Smooth muscle cell (in vitro differentiated cells): ENCODE data around the gene RNU5B-1. TPM values are rescaled to one million over a fixed set of nuclear protein-coding genes. Genes with fewer than 3 reads are reported as not detected.

ENCODE experiments used
- DNase-seq: peaks from one replicate; lab custom pipeline; 2025; ENCODE audit not compliant: unreplicated experiment; lab: John Stamatoyannopoulos, UW
- H2AFZ ChIP-seq: fragments of 200-600 bp; sonication (generic); 2 replicates; pipeline ENCODE4 v1.6.0; 2016; ENCODE audit warnings: antibody characterized with exemption, low read depth, mild to moderate bottlenecking
- H3F3A ChIP-seq: fragments of 200-600 bp; sonication (generic); 2 replicates; pipeline ENCODE4 v1.6.0; 2017; ENCODE audit warnings: antibody characterized with exemption, low read depth
- H3K27ac ChIP-seq: fragments of 200-600 bp; sonication (generic); 2 replicates; pipeline ENCODE4 v1.5.1; 2016; ENCODE audit warnings: low read depth, mild to moderate bottlenecking
- H3K27me3 ChIP-seq: fragments of 200-600 bp; sonication (generic); 2 replicates; pipeline ENCODE4 v1.6.1; 2016; ENCODE audit warnings: low read depth, mild to moderate bottlenecking
- H3K36me3 ChIP-seq: fragments of 200-600 bp; sonication (generic); 2 replicates; pipeline ENCODE4 v1.5.1; 2016; ENCODE audit warnings: low read depth
- H3K4me1 ChIP-seq: fragments of 200-600 bp; sonication (generic); 2 replicates; pipeline ENCODE4 v1.5.1; 2016; ENCODE audit warnings: low read depth
- H3K4me2 ChIP-seq: fragments of 200-600 bp; sonication (generic); 2 replicates; pipeline ENCODE4 v1.6.0; 2016; ENCODE audit warnings: mild to moderate bottlenecking
- H3K4me3 ChIP-seq: fragments of 200-600 bp; sonication (generic); 2 replicates; pipeline ENCODE4 v1.5.1; 2016; ENCODE audit warnings: mild to moderate bottlenecking
- H3K79me2 ChIP-seq: fragments of 200-600 bp; sonication (generic); 2 replicates; pipeline ENCODE4 v1.6.0; 2016; ENCODE audit warnings: low read depth, mild to moderate bottlenecking
- H3K9ac ChIP-seq: fragments of 200-600 bp; sonication (generic); 2 replicates; pipeline ENCODE4 v1.6.0; 2016; ENCODE audit warnings: low read depth
- H3K9me3 ChIP-seq: fragments of 200-600 bp; sonication (generic); replicated peaks from 2 replicates; pipeline ENCODE4 v1.5.1; 2016; ENCODE audit warnings: low read depth
- H4K20me1 ChIP-seq: fragments of 200-600 bp; sonication (generic); 2 replicates; pipeline ENCODE4 v1.6.0; 2016; ENCODE audit warnings: low read depth
- CTCF ChIP-seq: fragments of 200-600 bp; sonication (generic); IDR thresholded peaks from 2 replicates; pipeline ENCODE4 v1.5.1; 2017; ENCODE audit warnings: borderline replicate concordance, mild to moderate bottlenecking, antibody characterized with exemption; ENCODE audit not compliant: insufficient read depth, poor library complexity, severe bottlenecking
- WGBS: methylation state at CpG from one replicate; pipeline ENCODE4 v1.1.7; 2016; ENCODE audit warnings: low lambda C conversion rate; 5-methylcytosine and 5-hydroxymethylcytosine counted together
- polyA plus RNA-seq: library from polyadenylated mRNA; unstranded; fragments of >200 nt; fragmentation: Nextera tagmentation; extraction: Ambion mirVana; gene quantifications from 2 replicates; pipeline ENCODE4 v1.2.1, GENCODE V29; 2016
- total RNA-seq: library from RNA; depleted of rRNA; stranded (reverse); fragments of >200 nt; gene quantifications from 2 replicates; pipeline ENCODE4 v1.2.3, GENCODE V29; 2014

RNU5B-1 gene
- total RNA-seq (not detected in 2 replicates), polyA plus RNA-seq (not detected in 2 replicates)

- Histone ChIP-seq H4K20me1 (no peaks in the 10 kb centered on the region), H3K4me2 (peak within 1 kb of the TSS; percentile 91), H3K4me3 (peak within 1 kb of the TSS; percentile 65), H3K27me3 (no peaks in the 10 kb centered on the region), H3K4me1 (peaks cover 9% of the 10 kb centered on the region), H2AFZ (peak within 1 kb of the TSS; percentile 96), H3K36me3 (no peaks in the 10 kb centered on the region), H3F3A (peaks cover 28% of the 10 kb centered on the region), H3K27ac (peak within 1 kb of the TSS; percentile 92), H3K9ac (peak within 1 kb of the TSS; percentile 94), H3K79me2 (no peaks in the 10 kb centered on the region), H3K9me3 (no peaks in the 10 kb centered on the region)
- 1% methylated on average over 24 of the region's 24 CpGs for WGBS
- no peak for DNase-seq
- peak; percentile 81 for TF ChIP-seq CTCF
Measured at GRCh38 chr15:65304381-65305149, at the start of gene RNU5B-1. Gene RNU5B-1, plus strand, starts transcription at chr15:65304677.

DNA sequence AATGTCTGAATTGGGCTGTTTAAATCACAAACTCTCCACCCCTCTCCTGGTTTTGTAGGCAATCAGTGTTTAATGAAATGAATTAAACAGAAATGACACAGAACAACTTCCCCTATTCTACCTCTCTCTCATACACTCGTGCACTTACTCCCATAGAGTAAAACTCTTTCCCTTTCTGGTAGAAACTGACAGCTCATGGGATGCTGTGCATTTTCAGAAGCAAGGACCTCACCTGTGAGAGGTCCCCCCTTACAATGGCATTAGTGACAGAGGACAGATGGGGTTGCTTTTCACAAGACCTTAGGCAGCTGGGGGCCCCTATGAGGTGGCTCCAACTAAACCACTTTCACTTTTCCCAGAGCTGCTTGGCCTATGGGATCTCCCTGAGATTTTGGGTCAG is 49.7 kb upstream of the RNU5B-1 start:
- DNase-seq: no peak
- H3K36me3 ChIP-seq: no peaks in the 10 kb centered on the region
- no peak overlapping the region for H3K9ac ChIP-seq
- no peak for TF ChIP-seq CTCF
- H3K9me3 ChIP-seq: no peaks in the 10 kb centered on the region
- no peaks in the 10 kb centered on the region for H3K79me2 ChIP-seq
- no peak overlapping the region for H3K4me3 ChIP-seq
- H3K4me2 ChIP-seq: no peak overlapping the region
- no peaks in the 10 kb centered on the region for H3K27me3 ChIP-seq
- H3F3A ChIP-seq: peaks cover 19% of the 10 kb centered on the region
- H3K27ac ChIP-seq: no peak overlapping the region
- WGBS: 96% methylated on average over 1 of the region's 1 CpG
- no peaks in the 10 kb centered on the region for H4K20me1 ChIP-seq
- peaks cover 1% of the 10 kb centered on the region for H3K4me1 ChIP-seq
- H2AFZ ChIP-seq: no peak overlapping the region

GRCh38 chr15:65255486-65256140 is 48.9 kb upstream of the RNU5B-1 start:
- no peak for TF ChIP-seq CTCF
- Histone ChIP-seq H3K79me2 (no peaks in the 10 kb centered on the region), H3K9me3 (no peaks in the 10 kb centered on the region), H3F3A (peaks cover 20% of the 10 kb centered on the region), H3K9ac (no peak overlapping the region), H3K4me1 (no peaks in the 10 kb centered on the region), H3K4me3 (no peak overlapping the region), H3K4me2 (peak overlapping the region; percentile 40), H3K27ac (no peak overlapping the region), H3K36me3 (no peaks in the 10 kb centered on the region), H2AFZ (no peak overlapping the region), H4K20me1 (no peaks in the 10 kb centered on the region), H3K27me3 (no peaks in the 10 kb centered on the region)
- DNase-seq: no peak
- WGBS: 94% methylated on average over 7 of the region's 7 CpGs
